HG03108 (cell line): ENCODE results near the gene BCL2.

Source experiments
- ATAC-seq: cut with Tn5 transposase; IDR thresholded peaks from one replicate; pipeline ENCODE4 v1.9.1; 2021; ENCODE audit warnings: moderate library complexity; ENCODE audit not compliant: unreplicated experiment

The BCL2 gene

GRCh38 chr18:63126134-63127069 is 193.2 kb downstream of the BCL2 start:
- ATAC-seq: no peak

- no peak for ATAC-seq
Measured at GRCh38 chr18:63120620-63121019, 198.9 kb downstream of the BCL2 start.

- ATAC-seq: no peak
Measured at GRCh38 chr18:63119647-63120046, 199.9 kb downstream of the BCL2 start.

GRCh38 chr18:63113899-63114565 is 205.5 kb downstream of the BCL2 start:
- no peak for ATAC-seq

- ATAC-seq: no peak
Measured at GRCh38 chr18:63112706-63113105, 206.9 kb downstream of the BCL2 start.

- ATAC-seq: peak; percentile 61
Measured at GRCh38 chr18:63111671-63112402, 207.7 kb downstream of the BCL2 start.

- ATAC-seq: no peak
Measured at GRCh38 chr18:63109802-63110201, 209.8 kb downstream of the BCL2 start.

- ATAC-seq: no peak
Measured at GRCh38 chr18:63109022-63109421, 210.5 kb downstream of the BCL2 start.

- ATAC-seq: no peak
Measured at GRCh38 chr18:63107931-63108330, 211.6 kb downstream of the BCL2 start.

- peak; percentile 30 for ATAC-seq
Measured at GRCh38 chr18:63107171-63107845, 212.3 kb downstream of the BCL2 start.

- ATAC-seq: peak; percentile 28
Measured at GRCh38 chr18:63106727-63107126, 212.8 kb downstream of the BCL2 start.

- ATAC-seq: peak; percentile 53
Measured at GRCh38 chr18:63105636-63106316, 213.8 kb downstream of the BCL2 start.

GRCh38 chr18:63104868-63105267 is 214.7 kb downstream of the BCL2 start:
- ATAC-seq: no peak

GRCh38 chr18:63102941-63103744 is 216.4 kb downstream of the BCL2 start:
- ATAC-seq: no peak

- no peak for ATAC-seq
Measured at GRCh38 chr18:63100630-63101055, 218.9 kb downstream of the BCL2 start.

GRCh38 chr18:63099848-63100629 is 219.5 kb downstream of the BCL2 start:
- peak; percentile 77 for ATAC-seq

GRCh38 chr18:63099091-63099840 is 220.3 kb downstream of the BCL2 start:
- peak; percentile 2 for ATAC-seq
